ENCODE data around the gene IER2. TPM values are rescaled to one million over a fixed set of nuclear protein-coding genes. Genes with fewer than 3 reads are reported as not detected.

Gene IER2
- total and polyA plus RNA-seq, 2 of the 8 experiments (the other 6 are each of a cell fraction or from before 2014, with no cell fraction given) = 84.5 to 138 TPM

DNA sequence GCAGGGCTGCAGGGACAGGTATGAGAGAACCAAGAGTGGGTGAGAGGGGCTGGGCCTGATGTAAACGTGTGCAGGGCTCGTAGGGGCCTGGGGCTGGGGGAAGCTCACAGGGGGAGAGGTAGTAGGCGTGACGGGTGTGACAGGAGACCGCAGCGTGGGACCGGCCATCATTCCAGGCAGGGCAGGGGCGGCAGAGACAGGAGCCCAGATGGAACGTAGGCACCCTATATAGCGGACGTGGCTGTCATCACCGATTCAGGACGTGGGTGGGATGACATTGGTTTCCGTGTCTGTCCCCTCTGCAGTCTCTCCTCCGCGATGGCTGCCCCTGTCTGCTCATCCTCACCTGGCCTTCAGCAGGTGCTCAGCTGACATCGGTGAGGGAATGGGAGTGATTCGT is 48.4 kb downstream of the IER2 start:
- no peak overlapping the region for H3K56ac ChIP-seq (replicated peaks; ENCODE audit: insufficient read length, low read depth, low read length)
- no peaks in the 10 kb centered on the region for H4K20me1 ChIP-seq (replicated peaks in 1 of 2; ENCODE audit: control insufficient read depth in 1 of 2, insufficient read depth in 2 of 2, low read length in 2 of 2)
- H2BK5ac ChIP-seq (ENCODE audit: low read depth, low read length) = no peak overlapping the region
- H3K18ac ChIP-seq (ENCODE audit: extremely low read depth, low read length) = no peak overlapping the region
- ChIA-PET POLR2A (ENCODE audit: partially characterized antibody) (interaction anchor here (0.7 to 2.2 kb wide), 2 partner anchors 46 to 82 kb away, joined by 3 to 6 read pairs; partner anchors contain the start of gene TRMT1), CTCF (ENCODE audit: partially characterized antibody) (interaction anchor here (0.7 to 7.1 kb wide), 3 partner anchors 16 to 391 kb away, joined by 4 to 89 read pairs (median 4); no protein-coding TSS in a partner anchor)
- no peak overlapping the region for H3K4me2 ChIP-seq (ENCODE audit: insufficient read depth in 1 of 2, low read depth in 2 of 2, low read length in 2 of 2)
- no peak overlapping the region for H2BK120ac ChIP-seq (replicated peaks; ENCODE audit: low read depth, low read length)
- no peak overlapping the region for H3K9ac ChIP-seq (replicated peaks in 1 of 4; ENCODE audit: extremely low read depth in 1 of 4, low read depth in 3 of 4, low read length in 3 of 4)
- H3K4ac ChIP-seq (replicated peaks; ENCODE audit: insufficient read length, low read depth, low read length) = no peak overlapping the region
- H4K5ac ChIP-seq (ENCODE audit: insufficient read length, low read depth, low read length) = no peak overlapping the region
- H3K27me3 ChIP-seq (replicated peaks in 1 of 4; ENCODE audit: control insufficient read depth in 3 of 4, extremely low read depth in 1 of 4, insufficient read depth in 3 of 4, low read length in 3 of 4) = no peaks in the 10 kb centered on the region
- WGBS, 2 experiments (ENCODE audit: extremely low coverage in 1 of 2, insufficient coverage in 1 of 2, insufficient read length in 1 of 2, insufficient replicate concordance in 2 of 2, low coverage in 1 of 2, low lambda C conversion rate in 2 of 2, missing lambda C conversion rate in 1 of 2) = 90% methylated on average over 18 of the region's 18 CpGs; no CpG with 5 or more reads in 1 of the 2 experiments
- no peak overlapping the region for H3K14ac ChIP-seq (ENCODE audit: insufficient read length)
- H3K23me2 ChIP-seq (ENCODE audit: low read depth, low read length) = no peaks in the 10 kb centered on the region
- H3K23ac ChIP-seq (ENCODE audit: insufficient read length) = no peak overlapping the region
- H3K79me2 ChIP-seq (ENCODE audit: control insufficient read depth in 1 of 2, insufficient read depth in 2 of 2, low read length in 2 of 2) = no peaks in the 10 kb centered on the region
- no peaks in the 10 kb centered on the region for H3K9me3 ChIP-seq (ENCODE audit: insufficient read depth in 2 of 2, low read depth in 1 of 2, low read length in 1 of 2)
- FAIRE-seq (no peak), DNase-seq (ENCODE audit: low read depth in 1 of 2, low spot score in 2 of 2) (no peak)
- H3K27ac ChIP-seq (ENCODE audit: low read depth, low read length) = no peak overlapping the region
- H4K8ac ChIP-seq (ENCODE audit: extremely low read depth, insufficient read depth, low read length) = no peak overlapping the region
- 0 out of 2 replicates have a peak overlapping the region, but pooled peaks have one; percentile 9 for H2BK12ac ChIP-seq (ENCODE audit: low read depth, low read length)
- H2BK15ac ChIP-seq (ENCODE audit: low read length) = no peak overlapping the region; the same call in 1 of the 2 replicates
- no peak overlapping the region for H4K91ac ChIP-seq (replicated peaks; ENCODE audit: insufficient read length, low read length)
- H3K36me3 ChIP-seq (ENCODE audit: control insufficient read depth in 2 of 4, insufficient read depth in 4 of 4, low read length in 3 of 4) = no peaks in the 10 kb centered on the region
- H3K4me3 ChIP-seq (ENCODE audit: extremely low read depth in 1 of 4, insufficient read depth in 2 of 4, low read depth in 3 of 4, low read length in 4 of 4) = no peak overlapping the region
- H2AFZ ChIP-seq (ENCODE audit: low read length) = no peak overlapping the region
- no peaks in the 10 kb centered on the region for H3K4me1 ChIP-seq (replicated peaks in 1 of 4; ENCODE audit: control insufficient read depth in 3 of 4, insufficient read depth in 4 of 4, low read length in 3 of 4)
- no peak overlapping the region for H2BK20ac ChIP-seq (ENCODE audit: low read length)
- H3K79me1 ChIP-seq (ENCODE audit: low read depth, low read length) = no peaks in the 10 kb centered on the region
- TF ChIP-seq NANOG (IDR thresholded peaks at IDR 0.05; ENCODE audit: insufficient read depth, low read depth, low read length, poor library complexity, severe bottlenecking) = no peak
- TF ChIP-seq PHF8 (conservative IDR thresholded peaks at IDR 0.05; ENCODE audit: low read depth, low read length) = no peak
- no peak for TF ChIP-seq SRF (IDR thresholded peaks at IDR 0.05; ENCODE audit: low read depth, low read length)
- no peak for TF ChIP-seq GABPA (IDR thresholded peaks at IDR 0.05; ENCODE audit: borderline replicate concordance, insufficient read depth, low read length)
- TF ChIP-seq BACH1 (IDR thresholded peaks at IDR 0.05; ENCODE audit: low read length) = no peak
- no peak for TF ChIP-seq CBX5 (IDR thresholded peaks at IDR 0.05; ENCODE audit: low read depth, low read length)
- TF ChIP-seq, protein P1, sequence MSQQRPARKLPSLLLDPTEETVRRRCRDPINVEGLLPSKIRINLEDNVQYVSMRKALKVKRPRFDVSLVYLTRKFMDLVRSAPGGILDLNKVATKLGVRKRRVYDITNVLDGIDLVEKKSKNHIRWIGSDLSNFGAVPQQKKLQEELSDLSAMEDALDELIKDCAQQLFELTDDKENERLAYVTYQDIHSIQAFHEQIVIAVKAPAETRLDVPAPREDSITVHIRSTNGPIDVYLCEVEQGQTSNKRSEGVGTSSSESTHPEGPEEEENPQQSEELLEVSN (IDR thresholded peaks at IDR 0.05) = no peak
- no peak for TF ChIP-seq CEBPB (IDR thresholded peaks at IDR 0.05; ENCODE audit: low read depth, low read length)
- H2AK5ac ChIP-seq (ENCODE audit: low read depth, low read length) = no peak overlapping the region

Data from H1 (cell line).